GM19372 (cell line): ENCODE data around the gene ASTN2.

Experiments
- ATAC-seq: cut with Tn5 transposase; IDR thresholded peaks from one replicate; pipeline ENCODE4 v1.9.1; 2021; ENCODE audit warnings: mild to moderate bottlenecking, low read depth, moderate library complexity; ENCODE audit not compliant: unreplicated experiment

Gene ASTN2

GRCh38 chr9:117258184-117258866 lies 156.5 kb downstream of the ASTN2 start:
- no peak for ATAC-seq

GRCh38 chr9:117253261-117253660 lies 161.6 kb downstream of the ASTN2 start:
- no peak for ATAC-seq

GRCh38 chr9:117250610-117251215 lies 164.1 kb downstream of the ASTN2 start:
- ATAC-seq = no peak

- no peak for ATAC-seq
Observed at GRCh38 chr9:117249799-117250198, 165.1 kb downstream of the ASTN2 start.

- no peak for ATAC-seq
Observed at GRCh38 chr9:117247266-117247665, 167.6 kb downstream of the ASTN2 start.

GRCh38 chr9:117245175-117245829 lies 169.6 kb downstream of the ASTN2 start:
- ATAC-seq = no peak

- no peak for ATAC-seq
Observed at GRCh38 chr9:117242082-117242481, 172.8 kb downstream of the ASTN2 start.

- ATAC-seq = no peak
Observed at GRCh38 chr9:117239428-117239827, 175.4 kb downstream of the ASTN2 start.

- no peak for ATAC-seq
Observed at GRCh38 chr9:117234103-117234502, 180.8 kb downstream of the ASTN2 start.

GRCh38 chr9:117233016-117233415 lies 181.8 kb downstream of the ASTN2 start:
- ATAC-seq = no peak

GRCh38 chr9:117232281-117232680 lies 182.6 kb downstream of the ASTN2 start:
- ATAC-seq = no peak

GRCh38 chr9:117231012-117231411 lies 183.8 kb downstream of the ASTN2 start:
- no peak for ATAC-seq

GRCh38 chr9:117224695-117225094 lies 190.2 kb downstream of the ASTN2 start:
- ATAC-seq = no peak

GRCh38 chr9:117218951-117219350 lies 195.9 kb downstream of the ASTN2 start:
- ATAC-seq = no peak

- no peak for ATAC-seq
Observed at GRCh38 chr9:117214416-117214815, 200.4 kb downstream of the ASTN2 start.

GRCh38 chr9:117211280-117211679 lies 203.6 kb downstream of the ASTN2 start:
- no peak for ATAC-seq

GRCh38 chr9:117205806-117206205 lies 209.1 kb downstream of the ASTN2 start:
- no peak for ATAC-seq

- no peak for ATAC-seq
Observed at GRCh38 chr9:117204971-117205370, 209.9 kb downstream of the ASTN2 start.

GRCh38 chr9:117191504-117192261 lies 223.2 kb downstream of the ASTN2 start:
- ATAC-seq = no peak

GRCh38 chr9:117189121-117189520 lies 225.7 kb downstream of the ASTN2 start:
- no peak for ATAC-seq

- ATAC-seq = no peak
Observed at GRCh38 chr9:117188394-117188793, 226.5 kb downstream of the ASTN2 start.
